ENCODE data around the gene NCF4. TPM values are rescaled to one million over a fixed set of nuclear protein-coding genes. Genes with fewer than 3 reads are reported as not detected.

NCF4 gene
- total and polyA plus RNA-seq, 9 of the 15 experiments (the other 6 are each of a cell fraction or from before 2014, with no cell fraction given): 0.04 to 0.95 (median 0.33) TPM

GRCh38 chr22:36900225-36900624 is 39.4 kb downstream of the NCF4 start:
- Histone ChIP-seq H3K27ac (ENCODE audit: extremely low read depth, low read depth, low read length) (no peak overlapping the region), H3K9me3 (replicated peaks; ENCODE audit: control insufficient read depth, insufficient read depth, low read depth, low read length) (no peaks in the 10 kb centered on the region), H3K79me2 (ENCODE audit: control insufficient read depth, insufficient read depth, low read length) (no peaks in the 10 kb centered on the region), H3K4me3 (no peak overlapping the region), H3K4me2 (ENCODE audit: insufficient read depth, low read length) (no peak overlapping the region), H3K36me3 (ENCODE audit: control insufficient read depth, insufficient read depth, low read length) (no peaks in the 10 kb centered on the region), H3K9me1 (ENCODE audit: control insufficient read depth, insufficient read depth, low read length) (no peaks in the 10 kb centered on the region), H3K27me3 (ENCODE audit: control insufficient read depth in 2 of 2, insufficient read depth in 2 of 2, low read length in 2 of 2) (peaks cover 0 to 9% of the 10 kb centered on the region in 2 experiments; a peak in 2 of 5 replicates), H3K4me1 (replicated peaks in 1 of 2; ENCODE audit: control insufficient read depth in 2 of 2, insufficient read depth in 2 of 2, low read length in 2 of 2) (peaks cover 0 to 5% of the 10 kb centered on the region in 2 experiments; a peak in 1 of 5 replicates), H3K9ac (ENCODE audit: insufficient read depth in 1 of 2, low read depth in 2 of 2, low read length in 2 of 2) (no peak overlapping the region), H4K20me1 (replicated peaks; ENCODE audit: control insufficient read depth, insufficient read depth, low read length) (no peaks in the 10 kb centered on the region), H2AFZ (ENCODE audit: low read depth, low read length) (no peak overlapping the region)
- BruUV-seq (replicated peaks): no TSS peak
- ChIA-PET CTCF (ENCODE audit: low intra/inter-chr PET ratio) (no interaction called here), POLR2A (no interaction called here)
- ATAC-seq (no peak), FAIRE-seq (no peak), DNase-seq (ENCODE audit: extremely low read depth in 1 of 4, low spot score in 3 of 4) (no peak)
- WGBS (ENCODE audit: insufficient coverage, low coverage, missing lambda C conversion rate): 0% methylated on average over 1 of the region's 2 CpGs
- in situ Hi-C loops (cut with MboI): no loop called here
- intact Hi-C loops (cut with micrococcal nuclease): no loop called here
- TF ChIP-seq ZNF354B (CRISPR knock-in tag; IDR thresholded peaks at IDR 0.05) (no peak), ETV5 (CRISPR knock-in tag; IDR thresholded peaks at IDR 0.05; ENCODE audit: low read depth) (no peak), MEF2A (IDR thresholded peaks at IDR 0.05; ENCODE audit: control insufficient read depth, low read depth, low read length) (no peak), E2F8 (IDR thresholded peaks at IDR 0.05; ENCODE audit: low read depth, partially characterized antibody) (no peak)

All from K562 (cell line).